ENCODE measurements around the gene PCSK9.
A peak's percentile ranks its signal among the peaks of the same experiment; 100 is the strongest.
"Not testable (repeated sequence)": the region's sequence is repeated elsewhere in the genome, so short reads cannot be mapped to it uniquely, and the experiment has no call there.

The PCSK9 gene

DNA sequence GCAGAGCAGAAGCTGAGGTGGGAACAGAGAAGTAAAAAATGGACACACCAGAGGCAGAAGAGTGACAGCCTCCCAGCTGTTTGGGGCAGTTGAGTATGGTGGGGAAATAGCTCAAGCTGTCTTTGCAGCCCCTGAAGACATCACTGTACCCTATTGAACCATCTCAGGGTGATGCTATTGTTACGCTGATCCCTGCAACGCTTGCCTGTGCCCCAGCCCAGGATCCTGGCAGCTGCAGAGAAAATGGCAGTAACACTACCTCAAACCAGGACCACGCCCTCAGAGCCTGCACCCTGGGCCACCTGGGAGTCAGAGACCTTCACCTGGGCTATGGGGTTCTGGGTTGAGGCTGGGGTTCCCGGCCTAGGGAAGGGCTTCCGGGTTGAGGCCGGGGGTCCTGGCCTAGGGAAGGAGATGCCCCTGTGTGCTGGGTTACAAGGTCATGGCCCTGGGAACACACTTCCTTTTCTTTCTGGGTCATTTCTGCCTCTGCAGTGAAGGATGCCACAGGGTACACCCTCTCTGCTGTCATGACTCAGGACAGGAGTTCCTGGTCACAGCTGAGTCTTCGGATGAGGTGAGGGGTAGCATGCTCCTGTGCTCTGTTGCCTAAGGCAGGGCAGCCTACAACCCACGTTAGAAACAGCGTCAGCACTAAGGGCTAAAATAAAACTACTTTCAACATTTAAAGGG, 29.0 kb upstream of the PCSK9 start:
- DNase-seq: no peak

DNA sequence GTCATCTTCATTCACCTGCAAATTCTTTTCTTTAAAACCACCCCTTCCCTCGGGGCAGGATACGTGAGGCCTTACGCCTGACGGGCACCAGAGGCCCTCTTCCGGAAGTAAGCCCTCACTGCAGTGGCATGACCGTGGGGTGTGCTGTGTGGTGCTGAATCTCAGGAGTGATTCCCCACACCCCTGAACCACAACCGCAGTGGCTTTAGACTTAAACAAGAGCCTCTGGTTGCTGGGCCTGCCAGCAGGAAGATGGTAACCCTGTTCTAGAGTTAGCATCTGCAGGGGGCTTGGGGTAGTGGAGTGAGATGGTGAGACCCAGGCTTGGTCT, 28.5 kb upstream of the PCSK9 start:
- DNase-seq: no peak

DNA sequence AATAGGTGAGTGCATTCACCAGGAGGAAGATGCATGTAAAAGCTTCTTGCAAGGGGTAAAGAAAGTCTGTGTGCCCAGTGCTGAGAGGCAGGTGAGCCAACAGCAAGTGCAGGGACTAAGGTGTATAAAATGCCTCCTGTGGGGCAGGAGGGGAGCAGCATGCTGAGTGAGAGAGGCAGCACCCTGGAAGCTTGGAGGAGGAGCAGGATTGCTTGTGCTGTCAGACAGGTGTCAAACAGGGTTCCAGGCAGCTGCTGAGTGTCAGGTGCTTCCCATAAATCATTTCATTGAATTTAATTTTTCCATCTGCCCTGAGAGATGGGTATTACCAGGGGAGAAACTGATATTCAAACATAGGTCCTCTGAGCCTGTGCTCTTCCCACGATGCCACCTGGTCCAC, 26.7 kb upstream of the PCSK9 start:
- DNase-seq: no peak

DNA sequence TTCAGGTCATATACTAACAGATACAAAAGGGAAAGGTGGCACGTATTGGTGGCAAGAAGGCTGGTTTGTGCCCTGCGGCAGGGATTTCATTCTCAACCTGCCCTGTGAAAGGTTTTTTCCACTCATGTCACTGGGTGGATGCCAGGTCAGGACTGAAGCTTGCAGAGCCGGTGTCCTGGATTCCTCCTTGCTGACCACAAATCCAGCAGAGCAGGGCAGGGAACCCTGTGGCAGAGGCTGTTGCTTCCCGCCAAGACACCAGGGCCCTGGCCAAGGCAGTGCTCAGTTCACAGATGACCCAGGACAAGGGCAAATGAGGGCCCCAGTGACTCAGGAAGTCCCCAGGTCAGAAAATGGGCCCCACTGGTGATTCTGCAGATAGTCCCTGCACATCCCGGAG, 24.2 kb upstream of the PCSK9 start:
- DNase-seq: no peak

DNA sequence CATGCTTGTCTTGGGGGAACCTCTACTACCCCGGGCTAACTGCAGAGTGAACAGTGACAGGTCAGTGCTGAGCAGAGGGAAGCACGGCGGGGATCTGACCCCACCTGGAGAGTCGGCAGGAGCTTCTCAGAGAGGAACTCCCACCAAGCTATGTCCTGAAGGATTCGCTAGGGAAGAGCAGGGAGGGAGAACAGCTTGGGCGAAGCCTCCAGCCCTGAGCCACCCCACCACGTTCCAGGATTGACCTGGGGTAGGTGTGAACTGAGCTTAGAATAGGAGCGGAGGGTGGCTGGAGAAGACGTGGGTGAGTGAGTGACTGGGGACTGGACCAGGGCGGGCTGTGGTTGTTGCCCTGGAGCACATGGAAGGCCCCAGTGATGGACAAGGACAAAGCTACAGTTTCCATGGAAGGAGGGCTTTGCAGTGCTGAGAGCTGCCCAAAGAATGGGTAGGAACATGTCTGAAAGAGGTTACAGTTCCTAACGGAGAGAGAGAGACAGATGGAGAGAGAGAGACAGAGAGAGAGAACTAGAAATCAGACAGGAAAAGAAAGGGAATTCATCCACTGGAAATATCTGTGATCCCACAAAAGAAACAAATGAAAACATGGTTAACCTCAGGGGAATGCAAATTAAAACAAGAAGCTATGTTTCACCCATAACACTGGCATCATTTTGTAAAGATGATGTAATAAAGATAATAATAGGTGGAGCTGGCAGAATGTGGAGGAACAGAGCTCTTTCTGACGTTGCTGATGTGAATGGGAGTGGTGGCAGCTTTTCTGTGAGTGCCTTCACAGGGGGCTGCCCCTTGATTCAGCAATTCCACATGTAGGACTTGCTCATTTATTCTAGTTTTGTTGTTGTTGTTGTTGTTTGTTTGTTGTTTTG, 23.4 kb upstream of the PCSK9 start:
- DNase-seq: no peak

DNA sequence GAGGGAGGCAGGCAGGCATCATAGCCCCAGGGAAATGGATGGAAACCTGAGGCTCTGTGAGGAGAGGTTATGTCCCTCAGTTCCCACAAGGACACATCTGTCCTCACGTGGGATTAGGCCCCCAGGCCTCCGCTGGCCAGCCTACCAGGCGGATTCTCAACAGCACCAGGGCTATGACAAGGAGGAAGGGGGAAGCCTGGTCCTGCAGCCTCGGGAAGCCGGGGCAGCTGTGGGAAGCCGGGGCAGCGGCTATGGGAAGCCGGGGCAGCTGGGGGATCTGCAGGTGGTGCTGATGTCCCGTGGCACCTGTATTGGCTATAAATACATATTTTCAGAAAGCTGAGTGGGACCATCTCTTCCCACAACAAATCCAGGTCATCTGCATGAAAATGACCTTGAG, 21.0 kb upstream of the PCSK9 start:
- DNase-seq: no peak

DNA sequence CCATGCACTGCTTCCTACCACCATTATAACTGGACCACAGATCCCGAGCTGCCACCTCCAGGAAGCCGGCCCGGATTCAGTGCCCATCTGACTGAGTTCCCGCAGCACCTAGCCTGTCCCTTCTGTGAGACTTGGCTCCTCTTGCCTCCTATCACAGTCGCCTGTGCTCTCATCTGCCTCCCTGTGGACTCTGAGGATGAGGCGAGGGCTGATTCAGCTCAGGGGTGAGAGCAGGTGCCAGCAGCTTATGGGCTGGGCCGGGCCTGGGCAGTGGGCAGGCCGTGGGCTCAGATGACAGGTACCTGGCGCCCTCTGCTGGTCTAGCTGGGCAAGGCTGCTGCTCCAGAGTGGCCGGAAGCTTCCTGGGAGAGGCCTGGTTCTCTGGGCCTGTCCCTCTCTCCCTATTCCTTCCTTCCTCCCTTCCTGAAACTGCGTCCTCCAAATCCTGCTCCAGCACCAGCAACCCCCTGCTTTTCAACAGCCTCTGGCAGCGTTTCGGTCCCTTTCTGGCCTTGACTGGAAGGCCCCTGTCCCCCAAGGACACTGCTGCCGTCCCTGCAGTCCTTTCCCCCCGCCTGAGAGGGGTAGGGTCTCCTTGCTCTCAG, 17.3 kb upstream of the PCSK9 start:
- peak; percentile 53 to 58 for DNase-seq

DNA sequence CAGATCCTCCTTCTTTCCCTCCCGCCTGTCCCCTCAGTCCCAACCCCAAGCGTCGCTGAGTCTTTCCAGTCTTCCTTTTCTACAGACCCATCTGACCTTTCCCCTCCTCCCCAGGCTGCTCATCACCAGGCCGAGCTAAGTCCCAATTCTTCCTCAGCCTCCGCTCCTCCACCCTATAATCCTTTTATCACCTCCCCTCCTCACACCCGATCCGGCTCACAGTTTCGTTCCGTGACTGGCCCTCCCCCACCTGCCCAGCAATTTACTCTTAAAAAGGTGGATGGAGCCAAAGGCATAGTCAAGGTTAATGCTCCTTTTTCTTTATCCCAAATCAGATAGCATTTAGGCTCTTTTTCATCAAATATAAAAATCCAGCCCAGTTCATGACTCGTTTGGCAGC, 15.2 kb upstream of the PCSK9 start:
- DNase-seq: not testable (repeated sequence)

DNA sequence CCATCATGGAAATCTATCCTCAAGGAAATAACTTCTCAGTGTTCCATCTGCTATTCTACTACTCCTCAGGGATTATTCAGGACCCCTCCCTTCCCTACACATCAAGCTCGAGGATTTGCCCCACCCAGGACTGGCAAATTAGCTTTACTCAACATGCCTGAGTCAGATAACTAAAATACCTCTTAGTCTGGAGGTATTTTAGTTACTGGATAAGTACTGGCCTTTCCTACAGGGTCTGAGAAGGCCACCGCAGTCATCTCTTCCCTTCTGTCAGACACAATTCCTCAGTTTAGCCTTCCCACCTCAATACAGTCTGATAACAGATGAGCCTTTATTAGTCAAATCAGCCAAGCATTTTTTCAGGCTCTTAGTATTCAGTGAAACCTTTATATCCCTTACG, 12.7 kb upstream of the PCSK9 start:
- not testable (repeated sequence) for DNase-seq

DNA sequence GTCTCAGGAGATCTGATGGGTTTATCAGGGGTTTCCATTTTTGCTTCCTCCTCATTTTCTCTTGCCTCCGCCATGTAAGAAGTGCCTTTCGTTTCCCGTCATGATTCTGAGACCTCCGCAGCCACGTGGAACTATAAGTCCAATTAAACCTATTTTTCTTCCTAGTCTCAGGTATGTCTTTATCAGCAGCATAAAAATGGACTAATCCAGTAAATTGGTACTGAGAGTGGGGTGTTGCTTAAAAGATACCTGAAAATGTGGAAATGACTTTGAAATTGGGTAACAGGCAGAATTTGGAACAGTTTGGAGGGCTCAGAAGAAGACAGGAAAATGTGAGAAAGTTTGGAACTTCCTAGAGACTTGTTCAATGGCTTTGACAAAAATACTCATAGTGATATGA, 8.2 kb upstream of the PCSK9 start:
- not testable (repeated sequence) for DNase-seq

DNA sequence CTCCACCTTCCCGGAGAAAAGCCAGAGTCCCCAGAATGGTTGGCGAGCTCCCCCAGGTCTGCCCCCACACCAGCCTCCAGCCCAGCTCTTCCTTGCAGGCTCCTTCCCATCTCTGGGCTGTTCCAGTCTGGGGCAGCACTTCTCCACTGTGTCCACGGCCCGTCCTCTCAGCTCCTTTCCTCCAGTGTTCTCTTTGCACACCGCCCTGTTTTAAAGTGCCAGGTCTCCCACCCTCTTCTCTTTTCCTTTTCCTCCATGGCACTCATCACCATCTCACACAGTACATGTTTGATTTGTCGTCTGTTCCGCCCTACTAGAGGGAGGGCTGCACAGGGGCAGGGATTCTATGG, 6.1 kb upstream of the PCSK9 start:
- DNase-seq: no peak

DNA sequence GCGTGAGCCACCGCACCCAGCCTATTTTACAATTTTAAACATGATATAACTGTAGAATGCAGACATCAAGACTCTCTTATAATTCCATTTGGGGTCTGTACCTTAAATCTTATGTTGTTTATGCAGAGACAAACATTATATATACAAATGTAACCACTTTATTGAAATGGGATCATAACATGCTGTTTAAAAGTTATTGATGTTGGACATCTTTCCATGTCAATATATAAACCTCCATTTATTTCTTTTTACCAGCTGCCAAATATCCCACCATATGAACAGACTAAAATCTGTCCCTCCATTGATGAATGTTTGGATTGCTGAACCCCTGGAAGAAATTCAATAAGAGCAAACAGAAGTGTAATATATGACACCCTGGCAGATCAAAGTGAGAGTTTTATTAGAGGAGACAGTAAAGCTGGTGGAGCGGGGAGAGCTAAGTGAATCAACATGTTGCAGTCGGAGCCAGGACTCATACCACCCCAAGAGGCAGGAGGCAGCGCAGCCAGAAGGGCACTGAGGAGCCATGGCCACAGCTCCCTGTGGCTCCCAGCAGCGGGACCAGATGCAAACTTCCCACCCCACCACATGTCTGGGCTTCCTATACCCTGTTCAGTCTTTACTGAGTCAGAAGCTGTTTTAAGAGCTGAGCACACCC, 4.7 kb upstream of the PCSK9 start:
- no peak for DNase-seq

DNA sequence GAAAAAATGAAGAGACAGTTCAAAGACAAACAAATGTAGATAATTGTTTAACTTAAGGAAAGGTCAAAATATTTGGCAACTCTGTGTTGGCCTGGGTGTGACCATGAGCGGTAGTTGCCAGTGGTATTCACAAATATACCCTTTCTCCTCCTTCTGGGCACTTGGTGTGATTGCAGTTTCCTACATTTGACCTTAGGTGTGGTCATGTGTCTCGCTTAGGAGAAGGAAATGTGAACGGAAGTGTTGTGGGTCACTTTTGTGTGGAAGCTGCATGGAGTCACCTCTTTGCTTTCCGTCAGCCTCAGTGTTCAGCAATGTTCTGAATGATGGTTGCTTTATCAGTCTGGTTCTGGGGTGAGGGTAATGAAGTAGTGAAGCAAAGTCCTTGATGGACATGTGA, 3.4 kb upstream of the PCSK9 start:
- no peak for DNase-seq

DNA sequence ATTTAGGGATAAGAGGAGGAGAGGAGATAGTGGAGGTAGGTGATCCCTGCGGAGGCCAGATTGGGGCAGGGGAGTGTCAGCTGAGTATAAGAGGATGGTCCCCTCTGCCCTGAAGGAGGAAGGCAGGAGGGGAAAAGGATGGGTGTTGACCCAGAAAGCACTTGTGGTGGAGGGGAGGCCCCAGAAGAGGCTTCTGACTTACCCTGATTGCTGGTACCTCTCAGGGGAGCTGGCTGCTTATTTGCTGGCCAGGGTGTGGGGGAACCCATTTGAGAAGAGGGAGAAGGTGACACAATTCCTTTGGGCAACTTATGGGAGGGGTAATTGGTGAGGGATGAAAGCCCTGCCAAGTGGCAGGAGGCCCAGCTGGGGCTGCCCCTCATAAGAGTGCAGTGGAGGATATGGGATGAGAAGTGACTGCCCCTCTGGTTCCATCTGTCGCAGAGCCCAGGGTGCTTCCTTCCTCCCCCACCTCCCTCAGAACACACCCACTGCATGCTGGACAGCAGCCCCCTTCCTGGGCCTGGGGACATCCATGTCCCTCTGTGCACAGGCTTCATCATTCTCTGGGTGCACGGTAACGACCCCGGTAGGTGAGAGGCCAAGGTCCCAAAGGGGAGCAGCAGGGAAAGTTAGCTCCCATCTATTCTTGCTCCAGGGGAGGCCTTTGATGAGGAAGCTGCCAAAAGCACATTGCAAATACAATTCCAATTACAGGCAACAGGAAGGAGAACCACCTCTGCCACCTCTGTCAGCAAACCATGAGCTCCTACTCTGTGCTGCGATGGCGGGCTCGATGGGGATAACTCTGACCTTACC, 1.4 kb upstream of the PCSK9 start:
- no peak for DNase-seq

DNA sequence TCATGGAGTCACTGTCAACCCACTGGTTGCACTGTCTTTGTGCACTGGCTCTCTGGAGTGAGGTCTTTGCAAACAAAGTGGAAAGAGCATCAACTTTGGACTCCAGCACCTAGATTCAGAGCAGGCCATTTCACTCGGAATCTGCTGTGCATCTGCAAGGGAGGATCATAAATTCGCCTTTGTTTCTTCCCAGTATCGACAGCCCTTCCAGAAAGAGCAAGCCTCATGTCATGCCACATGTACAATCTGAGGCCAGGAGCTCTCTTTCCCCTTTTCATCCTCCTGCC, 853 bp upstream of the PCSK9 start:
- no peak for DNase-seq

DNA sequence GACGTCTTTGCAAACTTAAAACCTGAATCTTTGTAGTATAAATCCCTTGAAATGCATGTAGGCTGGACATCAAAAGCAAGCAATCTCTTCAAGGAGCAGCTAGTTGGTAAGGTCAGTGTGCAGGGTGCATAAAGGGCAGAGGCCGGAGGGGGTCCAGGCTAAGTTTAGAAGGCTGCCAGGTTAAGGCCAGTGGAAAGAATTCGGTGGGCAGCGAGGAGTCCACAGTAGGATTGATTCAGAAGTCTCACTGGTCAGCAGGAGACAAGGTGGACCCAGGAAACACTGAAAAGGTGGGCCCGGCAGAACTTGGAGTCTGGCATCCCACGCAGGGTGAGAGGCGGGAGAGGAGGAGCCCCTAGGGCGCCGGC, 390 bp upstream of the PCSK9 start:
- no peak for DNase-seq

DNA sequence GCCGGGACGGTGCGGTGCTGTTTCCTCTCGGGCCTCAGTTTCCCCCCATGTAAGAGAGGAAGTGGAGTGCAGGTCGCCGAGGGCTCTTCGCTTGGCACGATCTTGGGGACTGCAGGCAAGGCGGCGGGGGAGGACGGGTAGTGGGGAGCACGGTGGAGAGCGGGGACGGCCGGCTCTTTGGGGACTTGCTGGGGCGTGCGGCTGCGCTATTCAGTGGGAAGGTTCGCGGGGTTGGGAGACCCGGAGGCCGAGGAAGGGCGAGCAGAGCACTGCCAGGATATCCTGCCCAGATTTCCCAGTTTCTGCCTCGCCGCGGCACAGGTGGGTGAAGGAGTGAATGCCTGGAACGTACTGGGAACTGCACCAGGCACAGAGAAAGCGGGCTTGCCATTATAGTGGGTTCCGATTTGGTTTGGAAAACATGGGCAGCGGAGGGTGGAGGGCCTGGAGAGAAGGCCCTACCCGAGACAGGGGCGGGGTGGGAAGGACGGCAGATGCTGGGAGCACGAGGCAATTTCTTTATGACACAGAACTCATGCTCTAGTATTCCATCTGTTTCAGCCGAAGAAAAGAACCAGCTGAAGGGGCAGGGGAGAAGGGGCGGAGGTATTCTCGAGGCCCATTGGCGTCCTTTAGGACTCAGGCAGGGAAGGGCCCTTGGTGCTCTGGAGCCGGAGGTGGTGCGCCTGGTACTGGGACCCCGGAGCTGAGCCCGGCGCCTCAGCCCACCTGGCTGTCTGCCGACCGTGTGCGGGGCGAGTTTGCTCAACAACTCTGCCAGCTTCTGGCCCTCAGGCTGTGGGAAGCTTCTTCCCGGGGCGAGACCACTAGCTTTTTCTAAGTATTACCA, 960 bp downstream of the PCSK9 start:
- DNase-seq: no peak

DNA sequence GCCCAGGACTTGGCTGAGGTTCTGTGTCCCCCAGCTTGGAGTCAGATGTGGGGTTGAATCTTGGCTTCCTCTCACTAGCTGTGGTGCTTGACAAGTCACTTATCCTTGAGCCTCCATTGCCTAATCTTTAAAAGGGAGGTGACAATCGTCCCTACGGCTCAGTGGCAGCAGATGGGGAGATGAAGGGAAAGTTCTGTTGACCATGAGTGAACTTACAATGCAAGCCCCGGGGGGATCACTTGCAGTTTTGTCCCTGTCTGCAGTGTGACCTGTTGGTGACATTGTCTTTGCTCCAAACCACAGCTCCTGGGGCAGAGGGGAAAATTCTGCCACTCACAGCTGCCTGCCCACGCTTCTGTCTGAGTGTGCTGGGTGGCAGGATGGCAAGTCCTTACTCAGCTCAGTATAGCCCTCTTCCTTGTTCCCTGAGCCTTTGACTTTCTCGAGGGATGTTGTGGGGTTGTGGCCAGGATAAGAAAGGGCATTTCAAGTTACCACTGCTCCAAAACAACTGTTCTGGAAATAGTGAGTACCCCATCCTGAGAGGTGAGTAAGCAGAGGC, 1.7 kb downstream of the PCSK9 start:
- DNase-seq: no peak

DNA sequence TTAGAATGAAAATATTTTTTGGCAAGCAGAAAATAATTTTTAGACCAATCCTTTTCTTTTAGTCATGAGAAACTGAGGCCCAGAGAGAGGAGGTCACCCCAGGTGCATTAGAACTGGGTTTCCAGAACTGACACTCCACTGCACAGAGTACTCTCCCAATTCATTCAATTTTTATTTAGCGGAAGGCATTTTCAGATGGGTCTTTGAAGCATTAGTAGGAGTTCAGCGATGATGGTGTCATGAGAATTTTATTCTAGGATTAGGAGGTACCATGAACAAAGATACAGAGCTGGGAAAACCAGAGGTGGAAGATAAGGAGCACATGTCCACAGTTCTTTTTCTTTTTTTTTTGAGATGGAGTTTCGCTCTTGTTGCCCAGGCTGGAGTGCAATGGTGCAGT, 2.3 kb downstream of the PCSK9 start:
- no peak for DNase-seq

DNA sequence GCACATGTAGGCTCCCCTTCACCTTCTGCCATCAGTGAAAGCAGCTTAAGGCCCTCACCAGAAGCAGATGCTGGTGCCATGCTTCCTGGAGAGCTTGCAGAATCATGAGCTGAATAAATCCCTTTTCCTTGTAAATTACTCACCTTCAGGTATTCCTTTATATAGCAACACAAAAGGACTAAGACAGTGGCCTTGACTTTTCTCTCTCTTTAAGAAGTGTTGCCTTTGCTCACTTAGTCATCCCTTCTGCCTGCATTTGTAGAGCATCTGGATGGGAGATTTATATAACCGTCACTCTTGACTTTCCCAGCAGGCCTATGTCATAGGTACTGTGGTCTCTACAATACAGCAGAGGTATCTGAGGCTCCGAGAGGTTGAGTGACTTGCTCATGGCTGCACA, 3.7 kb downstream of the PCSK9 start:
- DNase-seq: no peak

DNA sequence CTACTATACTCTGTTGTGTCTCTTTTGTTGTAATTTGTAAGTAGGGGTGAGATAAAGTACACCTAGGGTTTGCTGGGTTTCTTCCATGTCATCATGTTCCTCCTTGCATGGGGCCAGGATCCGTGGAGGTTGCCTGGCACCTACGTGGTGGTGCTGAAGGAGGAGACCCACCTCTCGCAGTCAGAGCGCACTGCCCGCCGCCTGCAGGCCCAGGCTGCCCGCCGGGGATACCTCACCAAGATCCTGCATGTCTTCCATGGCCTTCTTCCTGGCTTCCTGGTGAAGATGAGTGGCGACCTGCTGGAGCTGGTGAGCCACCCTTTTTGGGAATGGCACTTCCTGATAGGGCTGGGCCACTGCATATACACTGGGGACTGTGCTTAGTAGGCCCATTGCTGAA, 4.4 kb downstream of the PCSK9 start:
- DNase-seq: no peak

All from CD4-positive, alpha-beta T cell treated with Interleukin-1 beta for 1 hour (primary cell).